NCI-H524 (cell line): Measurements from ENCODE around the gene DNAH7.
A peak's percentile ranks its signal among the peaks of the same experiment; 100 is the strongest.

Experiments used
- DNase-seq, 2 experiments: peaks; one replicate each; lab custom pipeline; 2025; lab: John Stamatoyannopoulos, UW

The DNAH7 gene

DNA sequence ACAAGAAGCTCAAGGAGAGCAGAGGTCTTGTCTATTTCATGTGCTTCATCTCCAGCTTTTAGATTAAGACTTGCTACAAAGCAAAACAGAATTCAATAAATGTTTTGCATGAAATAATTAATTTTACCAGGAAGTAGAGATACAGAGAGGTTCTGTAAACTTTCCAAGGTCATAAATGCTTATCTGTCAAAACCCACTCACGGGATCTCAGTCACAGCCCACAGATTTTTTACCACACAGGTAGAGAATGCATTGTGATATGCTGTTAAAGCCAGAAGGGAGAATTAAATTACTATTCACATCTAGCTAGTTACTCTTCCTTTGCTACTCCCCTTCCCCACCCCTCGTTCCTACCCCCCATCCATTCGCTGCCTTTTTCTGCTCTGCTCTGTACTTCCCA is 205.5 kb downstream of the DNAH7 start:
- DNase-seq: no peak

DNA sequence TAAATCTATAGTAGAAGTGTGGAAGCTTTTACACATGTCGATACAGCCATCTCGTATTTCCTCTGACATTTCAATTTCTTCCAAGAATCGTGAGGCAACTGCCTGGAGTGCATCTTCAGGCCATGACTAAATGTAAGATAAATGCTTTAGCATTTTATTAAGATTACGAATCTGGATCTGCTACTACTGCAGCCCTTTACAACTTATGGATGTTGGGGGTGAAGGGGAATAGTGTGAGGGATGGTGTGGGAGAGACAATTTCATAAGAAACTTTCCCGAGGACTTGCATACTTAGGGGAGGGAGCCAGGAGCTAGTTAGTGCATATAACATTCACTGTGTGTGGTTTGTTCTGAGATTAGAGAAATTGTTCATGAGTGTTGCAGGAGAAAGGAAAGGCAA is 206.8 kb downstream of the DNAH7 start:
- DNase-seq: no peak

DNA sequence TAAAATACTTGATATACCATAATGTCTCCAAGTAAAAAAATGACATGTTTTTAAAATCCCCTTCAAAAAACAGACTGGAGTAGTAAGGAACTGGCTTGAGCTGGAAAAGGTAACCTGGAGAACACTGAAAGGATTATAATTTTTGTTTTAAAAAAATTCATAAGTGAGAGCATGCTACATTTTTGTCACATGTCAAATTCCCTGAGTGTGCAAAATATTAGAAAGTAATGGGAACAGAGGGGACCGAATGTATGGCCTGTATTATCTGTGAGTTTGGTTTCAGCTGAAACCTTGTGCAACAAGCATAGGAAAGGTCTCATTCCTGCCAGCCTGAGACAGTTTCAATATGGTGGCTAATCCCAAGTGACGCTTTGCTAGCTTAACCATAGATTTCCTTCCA is 209.1 kb downstream of the DNAH7 start:
- DNase-seq: no peak

DNA sequence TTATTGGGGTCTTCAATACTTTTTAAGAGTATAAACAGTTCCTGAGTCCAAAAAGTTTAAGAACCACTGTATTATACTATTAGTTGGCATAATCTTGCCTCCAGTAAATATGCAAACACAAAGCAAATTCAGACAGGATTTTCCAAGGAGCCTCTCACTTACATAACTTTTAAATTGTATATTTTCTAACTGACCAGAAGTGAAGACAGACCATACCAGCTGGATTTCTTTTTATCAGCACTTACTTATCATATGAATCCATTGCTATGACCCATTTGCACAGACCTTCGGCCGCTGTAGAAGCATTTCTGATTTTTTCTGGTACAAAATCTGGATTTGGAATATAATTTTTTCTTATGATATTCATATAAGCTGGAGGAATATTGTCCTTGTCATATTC is 211.5 kb downstream of the DNAH7 start:
- DNase-seq: no peak

DNA sequence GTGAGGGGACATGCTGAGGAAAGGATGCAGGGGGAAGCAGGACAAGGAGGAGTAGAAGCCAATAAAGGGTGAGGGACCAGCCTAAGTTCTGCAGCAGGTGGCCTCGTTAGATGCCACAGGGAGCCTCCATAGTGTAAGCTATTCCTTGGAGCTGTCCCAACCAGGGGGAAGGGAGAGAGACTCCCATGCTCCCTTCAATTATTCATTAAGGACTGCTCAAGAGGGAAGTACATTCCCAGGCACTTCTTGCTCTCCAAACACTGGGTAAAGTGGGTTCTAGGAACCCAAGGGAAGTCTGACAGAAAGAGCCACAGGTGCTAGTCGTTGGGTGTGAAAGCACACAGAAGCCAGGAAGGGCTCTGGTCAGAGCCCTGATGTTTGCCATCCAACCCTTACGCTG is 217.9 kb downstream of the DNAH7 start:
- no peak for DNase-seq

DNA sequence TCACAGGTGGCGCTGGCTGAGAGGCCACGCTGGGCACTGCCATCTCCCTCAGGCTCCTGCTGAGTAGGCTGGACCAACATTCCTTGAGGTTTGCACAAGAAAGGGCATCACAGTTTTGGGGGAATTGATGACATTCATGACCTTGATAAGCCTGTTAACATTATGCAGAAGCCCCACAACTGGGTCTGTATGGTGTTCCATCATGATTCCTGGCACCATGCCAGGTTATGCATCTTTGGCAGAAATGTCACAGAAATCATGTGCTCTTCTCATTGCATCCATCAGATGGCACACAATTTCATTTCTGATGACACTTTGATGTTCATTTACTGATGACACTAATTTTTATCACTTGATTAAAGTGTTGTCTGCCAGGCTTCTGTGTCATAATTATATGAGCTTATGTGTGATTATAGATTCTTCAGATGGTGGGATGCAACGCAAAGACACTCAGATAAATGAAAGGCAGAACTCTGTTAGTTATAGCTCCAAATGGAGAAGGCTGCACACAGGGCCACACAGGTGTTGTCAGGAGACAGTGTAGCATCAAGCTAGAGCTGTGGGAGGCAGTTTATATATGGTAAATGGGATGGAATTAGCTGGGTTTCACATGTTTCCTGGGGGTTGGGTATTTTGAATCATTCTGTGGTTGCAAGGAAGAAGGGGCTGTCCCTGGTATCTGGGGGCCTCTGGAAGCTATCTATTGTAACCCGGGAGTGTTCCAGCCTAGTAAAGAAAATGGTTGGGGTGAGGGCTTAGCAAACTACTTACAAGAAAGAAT is 220.3 kb downstream of the DNAH7 start:
- peak in 1 of 2 experiments; percentile 31 for DNase-seq

DNA sequence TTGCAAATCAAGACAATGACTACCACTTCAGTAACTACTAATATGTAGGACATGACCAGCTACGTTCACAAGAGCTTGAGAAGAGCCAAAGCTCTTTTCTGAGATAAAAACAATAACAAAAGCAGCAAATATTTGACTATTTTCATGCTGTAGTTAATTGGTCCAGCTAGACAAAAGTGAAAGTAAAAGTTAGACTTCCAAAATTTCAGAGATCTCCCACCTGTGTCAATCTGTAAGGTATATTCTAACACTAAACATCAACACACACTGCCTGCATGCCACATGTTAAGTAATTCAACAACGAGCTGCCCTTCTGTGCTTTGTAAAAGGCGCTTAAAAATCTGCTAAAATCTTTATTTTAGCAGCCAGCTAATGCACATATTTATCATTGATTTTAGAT is 225.7 kb downstream of the DNAH7 start:
- no peak for DNase-seq

DNA sequence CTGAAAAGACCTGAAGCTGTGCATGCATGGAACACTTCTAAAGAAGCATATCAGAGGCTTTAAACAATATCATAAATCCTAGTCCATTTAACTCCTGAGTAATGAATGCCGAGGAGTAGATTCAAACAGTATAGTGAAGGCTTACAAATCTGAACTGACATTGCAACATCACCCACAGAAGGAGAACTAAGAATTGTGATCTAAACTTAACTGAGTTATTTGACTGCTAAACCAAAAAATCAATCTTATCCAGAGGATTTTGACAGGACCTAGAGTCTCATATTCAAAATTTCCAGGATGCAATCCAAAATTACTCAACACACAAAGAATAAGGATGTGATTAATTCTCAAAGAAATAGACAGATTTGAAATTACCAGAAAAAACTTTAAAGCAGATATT is 230.6 kb downstream of the DNAH7 start:
- no peak for DNase-seq

DNA sequence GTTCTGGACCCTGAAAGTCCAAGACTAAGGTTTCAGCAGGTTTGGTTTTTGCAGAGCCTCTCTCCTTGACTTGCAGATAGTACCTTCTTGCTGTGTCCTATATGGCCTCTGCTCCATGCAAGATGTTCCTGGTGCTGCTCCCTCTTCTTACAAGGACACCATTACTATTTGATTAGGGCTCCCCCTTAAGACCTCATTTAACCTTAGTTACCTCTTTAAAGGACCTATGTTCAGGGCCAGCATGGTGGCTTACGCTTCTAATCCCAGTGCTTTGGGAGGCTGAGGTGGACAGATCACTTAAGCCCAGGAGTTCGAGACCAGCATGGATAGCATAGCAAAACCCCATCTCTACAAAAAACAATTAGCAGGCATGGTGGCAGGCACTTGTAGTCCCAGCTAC is 232.6 kb downstream of the DNAH7 start:
- no peak for DNase-seq

DNA sequence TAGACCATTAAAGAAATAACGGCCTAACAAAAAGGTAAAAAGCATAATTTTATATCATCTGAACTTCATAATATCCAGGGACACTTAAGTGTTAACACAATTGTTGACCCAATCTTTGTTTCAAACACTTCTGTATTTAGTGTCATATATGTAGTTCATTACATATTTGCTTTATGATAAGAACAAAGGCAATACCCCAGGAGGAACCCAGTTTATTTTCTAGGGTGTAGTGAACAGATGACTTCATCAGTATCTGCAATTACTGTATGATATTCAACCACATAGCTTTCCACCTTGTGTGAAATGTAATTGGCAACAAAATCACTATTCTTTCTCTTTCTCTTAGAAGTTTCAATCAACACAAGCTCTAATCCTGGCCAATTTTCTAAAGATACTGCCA is 233.8 kb downstream of the DNAH7 start:
- no peak for DNase-seq

DNA sequence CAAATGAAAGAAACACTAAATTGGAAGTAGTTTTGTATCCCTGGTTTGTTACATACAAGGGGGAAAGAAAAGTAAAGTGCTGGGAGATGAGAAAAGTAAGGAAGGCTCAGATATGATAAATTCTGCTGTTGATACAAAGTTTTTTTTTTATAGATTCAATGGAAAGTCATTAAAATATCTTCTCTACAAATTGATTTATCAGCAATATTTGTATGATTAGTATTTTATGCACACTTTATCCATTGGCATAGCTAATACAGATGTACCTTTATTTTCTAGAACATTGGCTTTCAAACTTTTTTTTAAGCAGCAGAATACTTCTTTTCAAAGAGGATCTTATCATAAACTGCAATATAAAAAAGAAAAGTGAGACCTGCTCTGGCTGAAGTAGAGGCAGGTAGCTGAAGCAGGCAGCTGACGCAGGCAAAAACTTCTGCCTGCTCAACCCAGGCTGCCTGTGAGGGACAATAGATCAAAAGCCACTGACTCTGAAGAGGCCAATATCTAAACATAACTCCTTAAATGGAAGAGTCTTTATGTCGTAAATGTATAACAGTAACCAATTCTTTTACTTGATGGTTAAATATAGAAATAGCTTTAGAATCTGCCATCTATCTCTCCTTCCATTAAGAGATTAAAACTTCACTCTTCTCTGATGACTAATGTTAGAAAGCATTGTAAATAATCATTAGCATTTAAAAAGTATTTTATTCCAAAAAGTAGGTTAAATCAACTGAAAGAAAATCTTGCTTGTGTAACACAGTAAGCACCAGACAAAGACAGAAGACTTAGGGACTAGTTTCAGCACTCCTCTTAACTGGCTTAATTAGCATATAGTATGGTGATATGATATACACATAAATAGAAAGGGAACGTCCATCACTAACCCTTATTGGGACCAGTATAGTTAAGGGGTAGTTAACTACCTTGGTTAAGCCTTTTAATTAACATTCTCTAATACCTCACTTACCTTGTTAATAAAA is 237.4 kb downstream of the DNAH7 start:
- DNase-seq: no peak

DNA sequence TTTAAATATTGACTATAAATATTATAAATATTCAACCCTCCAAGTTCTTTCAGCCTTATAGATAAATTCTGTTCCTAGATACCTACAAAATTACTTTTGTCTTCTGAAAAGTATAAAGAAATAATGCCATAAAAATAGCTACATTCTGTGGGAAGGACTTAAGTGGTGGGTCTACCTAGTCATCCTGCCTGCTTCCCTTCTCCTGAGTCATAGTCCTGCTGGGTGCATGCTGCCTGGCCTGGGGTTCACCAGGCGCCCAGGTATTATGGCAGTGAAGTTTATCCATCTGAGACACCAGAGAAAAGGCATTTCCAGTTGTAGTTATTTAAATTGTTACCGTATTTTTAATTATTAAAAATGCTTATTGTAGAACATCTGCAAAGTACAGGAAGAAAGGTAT is 244.2 kb downstream of the DNAH7 start:
- no peak for DNase-seq

DNA sequence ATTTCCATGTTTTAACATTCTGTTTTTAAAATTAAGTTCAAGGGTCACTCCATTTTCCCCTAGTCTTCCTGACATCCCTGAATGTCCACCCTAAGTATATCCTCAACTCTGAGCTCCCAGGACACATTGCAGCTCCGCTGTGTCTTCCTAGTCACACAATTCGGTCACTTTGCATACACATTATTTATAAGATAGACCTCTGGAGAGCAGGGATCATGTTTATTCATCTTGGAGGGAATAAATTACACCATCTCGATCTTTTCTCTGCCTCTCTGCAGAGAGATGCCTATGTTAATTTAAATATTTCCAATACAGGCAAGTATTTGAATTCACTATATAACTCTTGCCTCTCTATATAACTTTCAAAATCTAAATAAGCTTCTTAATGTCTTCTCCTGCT is 245.4 kb downstream of the DNAH7 start:
- DNase-seq: no peak

DNA sequence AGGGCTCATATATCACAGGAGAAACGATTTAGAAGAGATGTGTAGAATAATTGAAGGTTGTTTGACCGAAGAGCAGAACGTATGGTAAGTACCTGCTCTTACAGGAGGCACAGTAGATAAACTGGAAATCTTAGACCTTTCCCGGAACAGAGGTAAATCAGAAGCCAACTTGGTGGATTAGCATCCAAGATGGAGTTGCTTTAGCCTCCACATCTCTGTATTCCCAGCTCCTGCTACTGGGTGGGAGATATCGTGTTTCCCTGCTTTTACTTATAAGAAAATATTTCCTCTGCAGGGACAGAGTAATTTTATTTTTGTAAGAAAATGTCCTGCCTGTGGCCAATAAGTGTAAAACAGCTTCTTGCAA is 247.1 kb downstream of the DNAH7 start:
- no peak for DNase-seq

DNA sequence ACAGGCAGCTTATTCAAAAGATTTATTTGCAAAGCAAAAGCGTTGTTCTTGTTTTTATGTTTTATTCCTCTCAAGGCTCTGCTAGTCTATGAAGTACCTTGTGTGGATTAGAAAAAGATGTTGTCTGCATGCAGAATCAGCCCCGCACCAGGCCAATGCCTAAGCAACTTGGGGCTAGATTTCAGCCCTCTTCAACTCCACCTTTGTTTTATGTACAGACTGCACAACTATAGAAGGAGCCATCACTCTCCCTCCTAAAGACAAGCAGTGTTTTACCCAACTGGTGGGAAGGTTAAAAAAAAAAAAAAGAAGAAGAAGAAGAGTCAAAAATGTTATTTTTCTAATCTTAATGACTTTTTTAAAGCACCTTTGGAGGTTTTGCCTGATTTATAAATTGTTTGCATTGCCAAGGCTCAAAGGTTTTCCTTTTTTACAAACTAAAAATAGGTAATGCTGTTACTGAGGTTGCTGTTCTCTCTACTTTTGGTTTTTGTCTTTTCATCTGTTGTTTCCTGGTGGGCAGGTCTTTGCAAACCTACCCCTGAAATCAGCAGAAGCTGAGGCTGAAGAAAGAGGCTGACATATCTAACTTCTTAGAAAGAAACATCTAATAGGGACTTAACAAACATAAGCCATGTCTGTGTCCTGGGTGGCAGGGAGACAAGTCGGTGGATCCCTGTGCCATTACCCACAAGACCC is 247.6 kb downstream of the DNAH7 start:
- DNase-seq: no peak

DNA sequence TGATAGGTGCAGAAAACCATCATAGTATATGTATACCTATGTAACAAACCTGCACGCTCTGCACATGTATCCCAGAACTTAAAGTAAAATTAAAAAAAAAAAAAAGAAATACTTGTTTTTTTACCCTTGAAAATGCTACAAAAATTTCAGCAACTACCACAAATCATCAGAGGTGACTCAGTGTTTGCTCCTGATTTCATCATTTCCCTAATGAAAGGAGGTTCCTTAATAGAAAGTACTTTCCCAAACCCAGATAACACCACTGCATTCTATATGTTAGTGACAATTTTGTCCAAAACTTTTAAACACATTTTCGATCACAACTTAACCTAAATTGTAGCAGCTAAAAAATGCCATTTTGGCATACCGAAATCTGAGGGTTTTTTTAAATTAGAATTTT is 248.3 kb downstream of the DNAH7 start:
- DNase-seq: no peak

DNA sequence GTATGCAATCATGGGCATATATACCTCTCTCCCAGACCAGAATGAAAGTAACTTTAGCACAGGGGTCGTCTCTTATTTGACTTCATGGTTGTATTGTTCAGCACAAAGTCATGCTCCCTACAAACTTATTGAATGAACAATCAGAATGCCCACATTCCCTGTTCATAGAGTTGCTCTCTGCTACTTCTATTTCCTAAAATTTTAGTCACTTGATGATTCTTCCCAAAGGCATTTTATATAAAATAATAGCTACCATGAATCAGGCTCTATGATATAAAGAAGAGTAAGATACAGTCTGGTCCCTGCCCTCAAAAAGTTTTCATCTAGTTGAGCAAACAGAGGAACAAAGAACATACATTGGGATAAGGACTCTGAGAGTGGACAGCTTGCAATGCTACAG is 249.4 kb downstream of the DNAH7 start:
- no peak for DNase-seq

DNA sequence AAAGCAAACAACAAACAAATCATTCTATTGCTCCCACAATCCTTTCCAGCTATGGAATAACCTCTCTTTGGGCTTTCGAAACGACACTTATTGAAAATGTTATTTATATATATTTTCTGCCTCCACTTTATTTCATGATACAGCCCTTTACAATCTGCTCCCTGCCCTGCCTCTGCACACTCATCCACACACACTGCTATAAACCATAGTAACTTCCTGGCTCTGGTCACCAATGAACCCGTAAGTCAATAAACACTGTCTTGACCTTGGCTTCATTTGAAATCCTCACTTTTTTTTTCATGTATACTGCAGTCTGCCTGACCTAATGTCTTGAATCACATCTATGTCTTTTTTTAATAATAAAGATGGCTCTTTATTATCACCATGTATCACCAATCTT is 250.1 kb downstream of the DNAH7 start:
- no peak for DNase-seq

DNA sequence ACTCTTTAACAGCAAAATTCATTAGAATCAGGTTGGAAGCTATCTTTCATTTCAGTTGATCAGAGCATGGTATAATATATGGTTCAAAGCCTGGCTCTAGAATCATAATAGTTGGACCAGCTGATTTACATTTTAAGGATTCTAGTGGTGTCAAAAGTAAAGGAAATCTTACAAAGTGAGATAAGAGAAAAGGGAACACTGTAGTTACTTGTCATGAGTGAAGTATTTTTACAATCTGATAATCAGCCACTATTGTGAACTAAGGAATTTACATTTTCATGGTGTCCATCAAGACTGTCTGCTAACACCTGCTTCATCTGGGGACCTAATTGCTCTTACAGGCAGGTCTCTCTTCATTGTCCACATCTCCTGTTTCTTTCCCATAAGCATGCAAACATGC is 250.5 kb downstream of the DNAH7 start:
- DNase-seq: no peak

DNA sequence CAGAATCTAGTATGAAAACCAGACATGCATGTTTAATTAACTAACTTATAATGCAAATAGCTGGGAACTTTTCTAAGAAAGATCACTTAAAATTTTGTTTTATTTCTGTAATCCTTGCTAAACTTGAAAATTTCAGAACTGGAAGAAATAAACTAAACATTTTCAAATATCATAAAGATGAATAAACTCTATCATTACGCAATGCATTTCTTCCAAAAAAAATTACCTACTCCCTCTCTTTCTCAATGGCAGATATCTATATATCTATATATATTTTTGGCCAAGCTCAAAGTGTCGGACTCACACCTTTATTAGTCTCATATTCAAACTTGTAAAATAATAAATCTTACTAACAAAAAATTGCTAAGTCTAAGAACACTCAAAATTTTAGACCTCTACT is 253.6 kb downstream of the DNAH7 start:
- DNase-seq: no peak

DNA sequence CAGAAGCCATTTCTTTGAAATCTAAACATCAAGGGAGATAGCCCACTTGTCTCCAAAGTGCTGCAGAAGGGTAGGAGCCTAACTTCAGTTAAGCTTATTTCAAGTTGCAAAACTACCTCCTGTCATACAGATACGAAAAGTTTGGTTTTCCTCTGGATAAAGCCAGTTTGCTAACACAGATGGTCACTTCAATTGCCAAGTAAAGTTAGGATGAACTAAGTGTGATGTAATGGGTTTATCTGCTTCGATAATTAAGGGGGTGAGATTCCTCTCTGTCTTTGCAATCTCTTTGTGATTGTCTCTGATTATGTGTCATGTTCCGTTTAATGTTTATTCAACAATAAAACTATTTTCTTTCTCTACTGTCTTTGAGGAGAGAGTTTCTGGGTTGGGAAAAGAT is 255.2 kb downstream of the DNAH7 start:
- peak in 1 of 2 experiments; percentile 23 for DNase-seq

DNA sequence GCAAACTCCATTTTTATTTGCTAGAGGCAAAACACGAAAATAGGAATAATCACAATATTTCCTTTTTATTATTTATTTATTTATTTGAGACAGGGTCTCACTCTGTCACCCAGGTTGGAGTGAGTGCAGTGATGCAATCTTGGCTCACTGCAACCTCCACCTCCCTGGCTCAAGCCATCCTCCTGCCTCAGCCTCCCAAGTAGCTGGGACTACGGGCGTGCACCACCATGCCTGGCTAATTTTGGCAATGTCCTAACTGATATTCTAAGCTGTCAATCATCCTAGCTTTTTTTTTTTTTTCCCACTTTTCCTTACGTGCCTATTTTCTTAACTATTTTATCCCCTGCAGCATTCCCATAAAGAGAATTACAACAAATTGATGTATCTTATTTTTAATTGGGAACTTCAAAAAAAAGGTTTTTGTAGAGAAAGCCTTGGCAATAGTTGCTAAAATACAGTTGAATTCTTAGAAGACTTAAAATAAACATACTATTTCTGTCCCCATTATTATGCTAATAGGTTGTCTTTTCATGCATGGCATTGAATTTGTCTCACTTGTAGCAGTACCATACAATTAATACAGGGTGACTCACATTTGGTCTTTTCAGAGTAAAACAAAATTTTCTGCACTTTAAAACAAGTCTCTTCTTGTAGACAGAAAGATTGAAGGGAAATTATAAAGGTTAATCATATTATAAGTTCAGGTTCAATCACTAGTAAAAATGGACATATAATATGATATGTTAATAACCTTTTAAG is 258.1 kb downstream of the DNAH7 start:
- DNase-seq: no peak
